ENCODE measurements around the gene PLEKHS1.
"Not testable (repeated sequence)": the region's sequence is repeated elsewhere in the genome, so short reads cannot be mapped to it uniquely, and the experiment has no call there.

The PLEKHS1 gene

DNA sequence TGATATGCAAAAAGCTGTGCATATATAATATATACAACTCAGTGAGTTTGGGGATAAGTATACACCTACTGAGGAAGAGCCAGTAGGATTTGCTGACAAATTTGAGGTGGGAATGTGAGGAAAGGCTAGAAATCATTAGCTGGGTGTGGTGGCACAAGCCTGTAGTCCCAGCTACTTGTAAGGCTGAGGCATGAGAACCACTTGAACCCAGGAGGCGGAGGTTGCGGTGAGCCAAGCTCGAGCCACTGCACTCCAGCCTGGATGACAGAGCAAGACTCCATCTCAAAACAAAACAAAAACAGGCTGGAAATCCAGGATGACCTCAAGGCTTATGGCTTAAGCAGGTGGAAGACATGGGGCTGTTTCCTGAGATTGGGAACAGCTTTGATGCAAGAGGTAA, 10.6 kb upstream of the PLEKHS1 start:
- DNase-seq (ENCODE audit: low read depth in 2 of 2), result no peak

- no peak for DNase-seq (ENCODE audit: low read depth in 2 of 2)
These were observed 9.0 kb upstream of the PLEKHS1 start for GRCh38 chr10:113742466-113742865.

DNA sequence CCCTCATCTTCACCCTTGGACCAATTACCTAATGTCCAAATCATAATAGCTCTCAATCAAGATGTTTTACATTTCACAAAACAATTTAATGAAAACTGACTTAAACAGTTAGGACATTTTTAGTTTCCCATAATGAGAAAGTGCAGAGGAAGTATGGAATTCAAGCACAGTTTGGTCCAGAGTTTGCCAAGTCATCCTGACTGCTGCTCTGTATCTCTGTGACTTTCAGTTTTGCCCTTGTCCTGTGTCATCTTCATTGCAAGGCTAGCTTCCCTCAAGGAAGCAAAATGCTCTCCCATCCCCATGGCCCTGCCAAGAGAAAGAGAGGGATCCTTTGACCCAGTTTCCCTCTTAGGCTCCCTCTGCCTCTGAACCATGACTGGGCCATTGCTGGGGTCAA, 7.9 kb upstream of the PLEKHS1 start:
- DNase-seq (ENCODE audit: low read depth in 2 of 2), result no peak

DNA sequence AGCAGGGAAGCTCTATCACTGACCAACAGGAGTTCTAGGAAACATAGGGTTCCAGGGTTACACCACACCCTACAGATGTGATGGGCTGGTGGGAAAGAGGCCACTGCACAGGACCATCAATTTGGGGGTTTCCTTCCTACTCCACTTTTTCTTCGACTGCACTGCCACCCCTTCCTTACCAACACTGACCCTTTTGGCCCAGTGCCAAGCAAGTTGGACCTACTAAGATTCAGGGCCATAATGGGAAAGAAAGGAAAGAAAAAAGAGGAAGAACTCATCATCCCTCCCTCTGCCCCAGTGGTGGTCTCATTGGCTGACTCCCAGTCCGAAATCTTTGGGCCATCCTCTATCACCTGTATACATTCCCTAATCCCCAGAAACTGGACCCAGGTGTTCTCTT, 6.1 kb upstream of the PLEKHS1 start:
- no peak for DNase-seq (ENCODE audit: low read depth in 2 of 2)

DNA sequence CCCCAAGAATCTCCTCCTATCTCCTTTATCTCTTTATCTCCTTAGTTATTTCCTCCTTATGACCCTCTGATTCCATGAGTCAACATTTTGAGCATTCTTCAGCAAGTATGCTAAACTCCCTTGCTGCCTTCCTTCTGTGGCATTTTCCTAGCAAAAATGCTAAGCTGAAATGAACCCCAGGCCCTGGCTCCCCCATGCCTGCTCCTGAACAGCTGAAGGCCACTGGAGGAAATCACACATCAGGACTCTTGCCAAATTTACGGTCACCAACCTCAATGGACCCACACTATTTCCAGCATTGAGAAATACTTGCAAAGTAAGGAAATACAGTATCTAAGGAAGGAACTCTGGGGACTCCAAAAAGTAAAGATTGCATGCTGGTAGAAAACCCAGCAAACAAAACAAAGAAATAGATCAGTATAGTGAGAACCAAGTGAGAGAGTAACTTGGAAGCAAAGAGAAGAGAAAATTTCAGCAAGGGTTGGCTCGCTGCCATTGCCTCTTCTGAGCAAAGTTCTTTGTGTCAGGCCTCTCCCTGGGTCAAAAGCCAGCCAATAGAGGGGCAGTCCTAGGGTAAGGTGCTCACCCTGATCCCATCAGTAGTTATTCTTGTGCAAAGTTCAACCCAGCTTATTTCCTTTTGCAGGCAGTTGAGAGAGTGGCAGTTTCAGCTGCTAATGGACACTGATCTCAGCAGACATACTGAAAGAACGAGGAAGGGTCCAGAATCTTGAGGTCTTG, 5.1 kb upstream of the PLEKHS1 start:
- DNase-seq (ENCODE audit: low read depth in 2 of 2), result peak; percentile 4 to 14

- DNase-seq (ENCODE audit: low read depth in 2 of 2), result no peak
These were observed 1.1 kb downstream of the PLEKHS1 start for GRCh38 chr10:113752553-113752952.

GRCh38 chr10:113753020-113753692, 1.7 kb downstream of the PLEKHS1 start:
- DNase-seq (ENCODE audit: low read depth in 2 of 2), result no peak

GRCh38 chr10:113754125-113754524, 2.6 kb downstream of the PLEKHS1 start:
- no peak for DNase-seq (ENCODE audit: low read depth in 2 of 2)

- DNase-seq (ENCODE audit: low read depth in 2 of 2), result no peak
These were observed 3.3 kb downstream of the PLEKHS1 start for GRCh38 chr10:113754768-113755167.

- no peak for DNase-seq (ENCODE audit: low read depth in 2 of 2)
These were observed 5.6 kb downstream of the PLEKHS1 start for GRCh38 chr10:113756940-113757543.

- no peak for DNase-seq (ENCODE audit: low read depth in 2 of 2)
These were observed 10.6 kb downstream of the PLEKHS1 start for GRCh38 chr10:113762083-113762482.

- DNase-seq (ENCODE audit: low read depth in 2 of 2), result no peak
These were observed 13.1 kb downstream of the PLEKHS1 start for GRCh38 chr10:113764582-113764981.

GRCh38 chr10:113765910-113766309, 14.4 kb downstream of the PLEKHS1 start:
- no peak for DNase-seq (ENCODE audit: low read depth in 2 of 2)

- no peak for DNase-seq (ENCODE audit: low read depth in 2 of 2)
These were observed 15.7 kb downstream of the PLEKHS1 start for GRCh38 chr10:113767222-113767621.

- DNase-seq (ENCODE audit: low read depth in 2 of 2), result no peak
These were observed 18.9 kb downstream of the PLEKHS1 start for GRCh38 chr10:113770346-113770745.

- not testable (repeated sequence) for DNase-seq (ENCODE audit: low read depth in 2 of 2)
These were observed 19.6 kb downstream of the PLEKHS1 start for GRCh38 chr10:113771131-113771530.

GRCh38 chr10:113775686-113776294, 24.3 kb downstream of the PLEKHS1 start:
- DNase-seq (ENCODE audit: low read depth in 2 of 2), result no peak

- DNase-seq (ENCODE audit: low read depth in 2 of 2), result no peak
These were observed 25.1 kb downstream of the PLEKHS1 start for GRCh38 chr10:113776553-113776952.

DNA sequence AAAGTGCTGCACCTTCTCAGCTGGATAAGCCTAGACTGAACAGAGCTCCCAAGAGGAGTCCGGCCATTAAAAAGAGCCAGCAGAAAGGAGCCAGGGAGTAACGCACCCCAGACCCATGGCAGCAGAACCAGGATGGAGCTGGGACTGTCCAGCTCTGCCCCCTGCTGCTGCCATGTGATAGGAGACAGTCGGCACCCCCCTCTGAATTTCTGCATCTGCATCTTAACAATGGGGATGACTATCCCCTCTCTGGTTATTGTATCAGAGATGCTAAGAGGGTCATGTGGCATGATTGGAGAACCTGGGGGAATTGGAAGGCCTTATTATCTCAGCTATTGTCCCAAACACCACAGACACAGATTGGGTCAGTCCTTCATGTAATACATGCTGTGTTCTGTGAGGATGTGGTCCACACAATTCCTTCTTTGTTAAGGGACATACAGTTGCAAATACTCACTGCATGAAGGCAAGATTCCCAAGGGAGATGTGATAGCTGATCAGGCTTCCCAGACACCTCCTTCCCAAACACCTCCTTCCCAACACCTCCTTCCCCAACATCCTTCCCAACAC, 29.3 kb downstream of the PLEKHS1 start:
- DNase-seq (ENCODE audit: low read depth in 2 of 2), result no peak

- DNase-seq (ENCODE audit: low read depth in 2 of 2), result no peak
These were observed 30.9 kb downstream of the PLEKHS1 start for GRCh38 chr10:113782367-113782766.

GRCh38 chr10:113782986-113783704, 31.7 kb downstream of the PLEKHS1 start:
- no peak for DNase-seq (ENCODE audit: low read depth in 2 of 2)

All from fibroblast of skin of left quadriceps (primary cell).